Stimulated activated CD8-positive, alpha-beta memory T cell treated with anti-CD3 and anti-CD28 coated beads, Interleukin-4, amount 100 ng/mL, for 4 hours (primary cell): Measurements from ENCODE around the gene ARR3.
"Not testable (repeated sequence)": the region's sequence is repeated elsewhere in the genome, so short reads cannot be mapped to it uniquely, and the experiment has no call there.

ENCODE experiments used
- DNase-seq, 2 donors: peaks; one replicate each; pipeline ENCODE4 v3.0.0-alpha.2; 2020; ENCODE audit warnings: low read depth in 2 of 2, low spot score in 1 of 2

The ARR3 gene

DNA sequence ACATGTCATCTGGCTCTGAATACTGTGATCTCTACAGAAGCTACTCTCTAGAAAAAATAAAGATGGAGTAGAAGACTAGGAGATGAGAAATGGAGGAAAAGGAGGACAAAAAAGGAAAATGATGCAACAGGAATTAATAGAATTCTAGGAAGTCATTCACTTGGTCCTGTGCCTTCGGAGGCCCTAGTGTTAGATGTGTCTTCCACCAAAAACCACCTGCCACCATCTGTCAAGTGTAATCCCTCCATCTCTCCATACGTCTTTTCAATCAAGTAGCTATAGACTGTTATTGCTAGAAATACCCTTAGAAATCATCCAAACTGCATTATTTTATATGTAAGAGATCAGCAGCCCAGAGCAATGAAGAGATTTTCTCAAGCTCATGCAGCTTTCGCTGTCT lies 10.9 kb downstream of the ARR3 start:
- no peak for DNase-seq

DNA sequence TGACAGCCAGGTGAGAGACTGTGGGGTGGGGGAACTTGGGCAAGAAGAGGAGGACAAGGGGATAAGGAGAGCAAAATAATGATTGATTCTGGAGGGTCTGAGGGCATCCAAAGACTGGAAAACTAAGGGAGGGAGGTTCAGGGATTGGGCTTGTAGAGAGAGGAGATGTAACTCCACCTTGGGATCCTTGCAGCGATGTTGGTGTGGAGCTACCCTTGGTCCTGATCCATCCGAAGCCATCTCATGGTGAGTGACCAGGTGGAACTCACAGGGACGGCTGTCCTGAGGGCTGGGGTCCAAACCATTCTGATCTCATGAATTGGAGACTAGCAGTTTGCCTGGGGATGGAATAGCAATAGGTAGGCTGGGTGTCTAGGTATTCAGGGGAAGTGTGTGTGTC lies 12.4 kb downstream of the ARR3 start:
- DNase-seq, result no peak

DNA sequence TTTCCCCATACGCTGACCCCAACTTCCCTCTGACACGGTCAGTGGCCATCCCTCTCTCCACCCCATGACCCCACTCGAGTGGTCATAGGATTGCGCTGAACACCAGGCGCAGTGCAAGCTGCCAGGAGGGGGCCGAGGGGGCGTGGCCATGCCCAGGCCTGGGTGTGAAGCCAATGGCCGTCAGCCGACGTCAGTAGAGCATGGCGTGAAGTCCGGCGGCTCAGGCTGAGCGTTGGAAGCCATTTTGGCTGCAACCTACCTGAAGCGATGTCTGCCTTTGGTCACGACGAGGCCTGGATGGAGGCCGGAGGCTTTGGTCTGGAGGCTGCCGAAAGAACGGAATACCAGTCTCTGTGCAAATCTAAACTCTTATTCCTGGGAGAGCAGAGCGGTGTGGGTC lies 13.8 kb downstream of the ARR3 start, which contains the start of gene RAB41:
Gene RAB41, plus strand, starts transcription at position 222 of the 400 bp plus-strand sequence. Its CDS starts 46 bp downstream, at position 268.
- no peak for DNase-seq

DNA sequence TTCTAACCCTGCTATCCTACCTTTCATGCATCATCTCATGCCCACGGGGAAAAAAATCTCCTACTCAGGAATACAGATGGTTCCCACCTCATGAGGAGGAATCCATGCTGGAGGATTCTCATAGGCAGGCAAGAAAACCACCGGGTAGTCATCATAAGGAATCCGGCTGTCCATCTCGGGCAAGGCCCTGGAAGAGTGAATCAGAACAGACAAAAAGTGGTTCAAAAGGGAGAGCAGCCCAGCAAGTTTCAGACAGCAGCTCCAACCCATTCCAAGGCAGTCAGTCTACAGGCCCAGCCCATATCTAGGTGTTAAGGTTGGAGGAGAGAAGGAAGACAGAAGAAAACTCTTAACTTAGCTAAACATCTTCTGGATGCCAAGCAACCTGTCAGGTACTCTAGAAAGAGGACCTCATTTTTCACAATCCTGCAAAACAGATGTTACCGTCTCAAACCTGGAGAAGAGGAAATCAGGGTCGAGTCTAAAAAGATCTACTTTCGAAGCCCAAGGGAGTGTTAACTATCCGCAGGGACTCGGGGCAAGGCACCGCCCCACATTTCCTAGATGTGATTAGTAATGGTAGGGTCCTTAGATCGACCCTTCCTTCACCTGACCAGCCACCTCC lies 21.1 kb downstream of the ARR3 start:
- no peak for DNase-seq

DNA sequence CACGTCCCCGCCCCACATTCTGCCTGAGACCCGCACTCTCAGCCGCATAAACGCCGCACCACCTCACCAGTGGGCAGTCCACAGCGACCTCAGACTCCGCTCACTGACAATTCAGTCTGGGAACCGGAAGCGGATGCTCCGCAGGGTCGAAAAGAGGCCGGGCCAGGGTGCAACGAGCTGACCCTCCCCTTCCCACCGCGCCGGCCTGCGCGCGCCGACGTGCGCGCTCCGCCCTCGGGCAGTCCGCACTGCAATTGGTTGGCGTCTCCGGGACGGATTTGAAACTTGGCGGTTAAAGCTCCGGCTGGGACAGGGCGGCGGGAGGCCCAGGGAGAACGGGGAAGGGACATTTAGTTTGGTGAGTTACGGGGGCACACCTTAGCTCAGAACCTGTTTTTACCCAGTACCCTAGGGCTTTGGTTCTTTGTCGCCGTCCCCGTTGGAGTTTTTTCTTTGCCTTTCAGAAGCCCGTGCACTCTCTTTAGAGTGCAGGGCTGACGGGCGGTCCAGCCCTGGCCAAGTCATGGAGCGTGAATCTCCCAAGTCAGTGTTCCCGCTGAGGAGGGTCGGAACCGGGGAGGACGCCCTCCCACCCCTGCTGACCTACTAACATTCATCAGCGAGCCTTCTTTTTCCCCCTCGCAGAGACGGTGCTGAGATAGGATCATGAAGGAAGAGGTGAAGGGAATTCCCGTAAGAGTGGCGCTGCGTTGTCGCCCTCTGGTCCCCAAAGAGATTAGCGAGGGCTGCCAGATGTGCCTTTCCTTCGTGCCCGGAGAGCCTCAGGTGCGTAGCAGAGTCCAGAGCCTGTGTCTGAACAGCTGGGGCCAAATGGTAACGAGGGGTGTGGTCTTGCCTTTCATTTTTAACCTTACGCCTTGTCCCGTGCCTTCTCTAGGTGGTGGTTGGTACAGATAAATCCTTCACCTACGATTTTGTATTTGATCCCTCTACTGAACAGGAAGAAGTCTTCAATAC lies 21.9 kb downstream of the ARR3 start, which contains the start of the genes KIF4A and PDZD11:
Gene KIF4A, plus strand, starts transcription at position 312 of the 978 bp plus-strand sequence. Its CDS starts 355 bp downstream, at position 667.
Gene PDZD11, minus strand, starts transcription at position 135 of the 978 bp plus-strand sequence. CDS start 586 bp downstream, outside the sequence.
- DNase-seq, result peak; percentile 23 to 52

DNA sequence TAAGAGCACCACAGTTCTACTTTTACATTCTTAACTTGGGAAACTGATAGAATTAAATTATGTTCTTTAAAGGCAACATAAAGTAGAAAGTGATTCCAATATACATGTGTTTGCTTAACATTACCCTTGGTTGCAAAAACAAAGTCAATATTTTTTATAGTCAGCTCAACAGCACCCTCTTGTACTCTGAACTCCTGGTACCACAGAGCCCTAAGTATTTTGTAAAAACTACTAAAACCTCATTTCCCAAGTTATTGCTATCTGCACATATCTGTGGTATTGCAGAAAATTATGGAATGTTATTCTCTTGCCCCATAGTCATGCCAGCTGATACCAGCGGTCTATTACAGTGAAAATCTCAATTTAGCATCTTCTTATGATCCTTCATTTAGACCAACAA lies 24.7 kb downstream of the ARR3 start:
- no peak for DNase-seq

DNA sequence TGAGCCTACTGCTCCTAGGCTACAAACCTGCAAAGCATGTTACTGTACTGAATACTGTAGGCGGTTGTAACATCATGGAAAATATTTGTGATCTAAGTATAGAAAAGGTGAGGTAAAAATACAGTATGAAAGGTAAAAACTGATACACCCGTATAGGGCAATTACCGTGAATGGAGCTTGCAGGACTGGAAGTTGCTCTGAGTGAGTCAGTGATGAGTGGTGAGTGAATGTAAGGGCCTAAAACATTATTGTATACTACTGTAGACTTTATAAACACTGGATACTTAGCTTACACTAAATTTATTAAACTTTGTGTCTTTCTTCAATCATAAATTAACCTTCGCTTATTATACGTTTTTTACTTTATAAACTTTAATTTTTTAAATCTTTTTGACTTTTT lies 25.5 kb downstream of the ARR3 start:
- no peak for DNase-seq

DNA sequence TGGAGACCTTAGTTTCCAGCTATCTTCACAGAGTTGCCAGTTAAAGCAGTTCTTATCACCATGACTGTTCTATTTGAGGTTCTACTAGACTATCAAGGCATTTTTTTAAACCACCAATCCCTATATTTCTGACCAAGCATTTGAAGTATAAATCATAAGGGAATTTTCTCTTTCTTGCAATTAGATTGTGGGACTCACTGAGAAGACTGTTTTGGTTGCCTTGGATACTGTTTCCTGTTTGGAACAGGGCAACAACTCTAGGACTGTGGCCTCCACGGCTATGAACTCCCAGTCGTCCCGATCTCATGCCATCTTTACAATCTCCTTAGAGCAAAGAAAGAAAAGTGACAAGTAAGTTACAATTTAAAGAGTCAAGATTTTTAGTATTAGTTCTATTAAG lies 33.6 kb downstream of the ARR3 start:
- DNase-seq, result no peak

DNA sequence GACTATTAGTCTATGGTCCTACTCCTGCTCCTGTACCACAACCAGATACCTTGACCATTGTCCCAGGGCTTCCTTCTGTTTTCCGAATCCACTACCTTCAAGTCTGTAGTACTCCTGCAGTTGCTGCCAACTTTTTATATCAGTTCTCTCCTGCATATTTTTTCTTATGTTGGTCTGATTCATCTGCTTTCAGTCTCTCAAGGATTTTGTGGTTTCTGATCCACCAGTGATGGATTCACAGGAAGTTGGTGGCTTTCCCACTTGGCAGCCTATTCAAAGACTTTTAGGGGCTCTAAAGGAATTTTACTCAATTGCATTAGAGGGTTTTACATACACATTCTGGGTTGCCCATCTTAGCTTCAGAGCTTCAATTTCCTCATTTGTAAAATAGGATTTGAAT lies 45.4 kb downstream of the ARR3 start:
- no peak for DNase-seq

DNA sequence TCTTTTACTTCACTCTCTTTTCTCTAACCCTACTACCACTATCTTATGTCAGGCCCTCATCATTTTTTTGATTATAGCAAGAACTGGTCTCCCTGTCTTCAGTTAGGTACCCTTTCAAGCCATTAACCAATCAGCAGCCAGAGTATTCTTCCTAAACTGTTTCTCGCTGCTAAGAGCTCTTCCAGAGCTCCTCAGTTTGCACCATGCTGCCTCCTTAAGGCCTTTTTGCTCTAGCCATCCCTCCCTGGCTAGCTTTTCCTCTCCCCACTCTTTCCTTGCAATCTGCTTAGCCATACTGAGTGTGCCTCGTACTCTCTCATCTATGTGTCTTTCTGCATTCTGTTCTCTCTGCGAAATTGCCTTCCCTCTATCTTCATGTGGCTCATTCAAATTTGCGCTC lies 54.6 kb downstream of the ARR3 start:
- no peak for DNase-seq

DNA sequence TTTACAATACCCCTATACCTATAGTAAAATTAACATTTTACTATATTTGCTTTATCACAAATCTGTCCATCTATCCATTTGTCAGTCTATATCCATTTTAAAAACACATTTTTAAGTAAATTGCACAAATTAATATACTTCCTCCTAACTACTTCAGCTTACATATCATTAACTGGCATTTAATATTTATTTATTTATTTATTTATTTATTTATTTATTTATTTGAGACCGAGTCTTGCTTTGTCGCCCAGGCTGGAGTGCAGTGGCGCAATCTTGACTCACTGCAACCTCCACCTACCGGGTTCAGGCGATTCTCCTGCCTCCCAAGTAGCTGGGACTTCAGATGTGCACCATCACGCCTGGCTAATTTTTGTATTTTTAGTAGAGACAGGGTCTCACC lies 55.5 kb downstream of the ARR3 start:
- not testable (repeated sequence) for DNase-seq

DNA sequence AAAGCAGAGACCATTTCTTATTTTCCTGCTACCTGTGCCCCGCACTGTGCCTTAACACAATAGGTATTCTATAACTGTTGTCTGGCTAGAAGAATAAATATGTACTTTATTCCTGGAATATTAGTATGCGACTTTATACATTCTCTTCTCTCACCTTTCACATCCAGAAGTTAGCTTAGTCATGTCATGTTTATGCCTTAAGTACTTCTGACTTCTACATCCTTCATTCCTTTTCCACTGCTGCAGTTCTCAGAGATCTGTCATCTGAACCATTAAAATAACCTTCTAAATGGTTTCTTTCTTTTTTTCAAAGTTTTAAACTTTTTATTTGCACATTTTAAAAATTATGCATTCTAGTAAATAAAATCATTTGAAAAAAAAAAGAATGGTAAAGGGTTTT lies 56.2 kb downstream of the ARR3 start:
- no peak for DNase-seq

DNA sequence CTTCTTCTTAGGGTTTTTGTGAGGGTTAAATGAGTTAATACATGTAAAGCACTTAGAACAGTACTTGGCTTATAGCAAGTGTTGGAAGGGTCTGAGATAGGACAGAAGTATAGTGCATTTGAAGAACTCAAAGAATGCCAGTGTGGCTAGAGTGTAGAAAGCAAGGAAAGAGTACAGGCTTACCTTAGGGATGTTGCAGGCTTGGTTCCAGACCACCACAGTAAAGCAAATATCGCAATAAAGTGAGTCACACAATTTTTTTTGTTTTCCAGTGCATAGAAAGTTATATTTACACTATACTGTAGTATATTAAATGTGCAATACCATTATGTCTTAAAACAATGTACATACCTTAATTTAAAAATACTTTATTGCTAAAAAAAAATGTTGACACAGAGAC lies 63.0 kb downstream of the ARR3 start:
- no peak for DNase-seq
